Fibroblast of skin of left quadriceps (primary cell): Measurements from ENCODE around the gene TANC1.

Experiments
- DNase-seq, 2 experiments: peaks; one replicate each; pipeline ENCODE4 v3.0.0-alpha.2; 2013; ENCODE audit warnings: low read depth in 2 of 2

Gene TANC1

DNA sequence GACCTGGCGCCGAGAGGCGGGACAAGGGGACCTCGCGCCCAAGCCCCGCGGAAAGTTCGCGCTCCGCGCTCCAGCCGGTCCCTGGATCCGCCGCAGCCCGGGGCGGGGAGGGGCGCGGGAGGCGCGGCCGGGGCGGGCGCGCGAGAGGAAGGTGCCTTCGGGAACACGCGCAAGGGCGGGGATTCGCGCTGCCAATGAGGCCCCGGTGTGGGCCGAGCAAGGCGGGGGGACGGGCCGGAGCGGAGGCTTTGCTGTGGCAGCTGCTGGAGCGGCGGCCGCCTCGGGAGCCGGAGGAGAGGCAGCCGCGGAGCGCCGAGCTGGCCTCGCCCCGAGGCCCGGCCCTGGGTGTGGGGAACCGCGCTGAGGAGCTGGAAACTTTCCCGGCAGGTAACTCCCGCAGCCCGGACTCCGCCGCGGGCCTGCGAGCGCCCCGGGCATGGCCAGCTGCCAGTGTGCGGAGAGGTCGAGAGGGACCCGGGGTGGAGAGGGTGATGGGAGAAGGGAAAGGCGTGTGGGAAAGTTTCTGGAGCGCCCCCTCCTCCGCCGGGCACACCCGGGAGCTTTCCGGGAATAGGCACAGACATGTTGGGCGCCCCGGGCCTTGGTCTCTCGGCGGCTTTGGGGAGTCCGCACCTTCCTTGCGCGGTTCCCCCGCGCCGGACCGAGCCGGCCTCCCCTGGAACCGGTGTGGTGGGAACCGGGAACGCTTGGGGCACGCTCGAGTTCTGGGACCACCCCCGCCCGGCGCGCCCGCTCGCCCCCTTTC lies at the start of gene TANC1:
TANC1 (plus strand) TSS at position 245 of the 766 bp plus-strand sequence. CDS start 97,271 bp downstream, outside the sequence.
- DNase-seq: peak; percentile 84 to 85

DNA sequence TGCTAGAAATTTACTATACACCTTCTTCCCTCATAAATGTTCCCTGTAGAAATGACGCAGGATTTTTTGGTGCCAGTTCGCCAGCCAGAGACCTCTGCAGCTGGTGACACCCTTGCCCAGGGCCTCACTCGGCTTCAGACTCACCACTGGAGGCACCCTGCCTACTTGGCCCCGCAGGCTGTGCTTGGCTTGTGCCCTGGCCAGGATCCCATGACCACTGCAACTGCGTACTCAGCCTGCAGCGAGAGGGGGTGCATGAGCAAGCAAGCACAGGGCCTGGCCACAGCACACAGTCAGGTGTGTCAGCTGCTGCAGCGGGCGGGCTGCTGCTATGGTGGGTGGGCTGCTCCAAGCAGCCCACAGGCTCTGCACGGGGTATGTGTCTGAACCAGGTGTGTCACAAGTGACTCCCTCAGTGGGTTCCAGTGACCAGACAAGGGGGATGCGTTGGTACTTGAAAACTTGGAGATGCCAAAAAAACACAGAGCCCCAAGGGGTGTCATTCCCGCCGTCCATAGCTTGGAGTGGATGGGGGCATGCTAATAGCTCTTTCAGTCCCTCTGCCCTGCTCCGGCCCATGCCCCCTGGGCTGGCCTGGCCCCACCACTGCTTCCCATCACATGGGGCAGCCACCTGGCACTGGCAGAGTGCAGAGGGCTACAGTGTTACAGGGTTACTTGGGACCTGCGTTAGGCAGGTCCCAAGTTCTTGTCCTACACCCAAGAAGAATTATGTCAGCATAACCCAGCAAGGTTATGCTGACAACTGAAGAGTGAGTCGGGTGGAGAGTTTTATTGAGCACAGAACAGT lies 46.6 kb upstream of the TANC1 start:
- DNase-seq: no peak

DNA sequence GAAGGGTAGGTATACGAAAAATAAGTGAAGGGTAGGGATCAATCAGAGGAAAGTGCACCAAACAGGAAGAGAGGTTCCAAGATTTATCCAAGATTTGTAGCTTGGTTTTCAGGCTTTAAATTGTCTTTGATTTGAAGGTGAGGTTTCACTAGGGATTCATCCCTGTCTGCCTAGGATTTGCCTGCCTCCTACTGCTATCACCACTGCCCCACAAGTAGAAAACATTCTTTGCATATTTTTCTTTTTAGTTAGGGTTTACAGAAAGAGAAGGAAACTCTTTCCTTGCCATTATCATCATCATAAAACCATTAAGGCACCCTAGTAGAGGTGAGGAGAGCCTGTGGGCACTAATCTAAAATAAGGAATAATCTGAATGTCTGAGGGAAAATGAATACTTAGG lies 45.8 kb upstream of the TANC1 start:
- no peak for DNase-seq

DNA sequence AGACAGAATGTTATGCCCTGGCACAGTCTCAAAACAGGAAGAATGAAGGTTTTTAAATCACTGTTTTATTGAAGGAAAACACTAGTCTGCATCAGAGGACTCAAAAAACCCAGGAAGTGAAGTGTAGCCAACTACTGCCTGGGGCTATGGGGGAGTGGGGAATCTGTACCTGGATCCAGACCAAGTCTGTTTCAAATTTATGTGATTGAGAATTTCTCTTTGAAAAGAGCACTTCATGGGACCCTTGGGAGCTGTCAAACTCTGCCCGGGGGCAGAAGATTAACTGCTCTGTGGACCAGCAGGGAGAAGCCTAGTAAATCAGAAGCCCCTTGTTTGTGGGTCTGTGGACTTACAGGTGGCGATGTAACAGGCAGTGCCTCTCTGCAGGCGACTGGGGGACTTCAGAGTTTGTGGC lies 45.3 kb upstream of the TANC1 start:
- peak in 1 of 2 experiments; percentile 29 for DNase-seq

DNA sequence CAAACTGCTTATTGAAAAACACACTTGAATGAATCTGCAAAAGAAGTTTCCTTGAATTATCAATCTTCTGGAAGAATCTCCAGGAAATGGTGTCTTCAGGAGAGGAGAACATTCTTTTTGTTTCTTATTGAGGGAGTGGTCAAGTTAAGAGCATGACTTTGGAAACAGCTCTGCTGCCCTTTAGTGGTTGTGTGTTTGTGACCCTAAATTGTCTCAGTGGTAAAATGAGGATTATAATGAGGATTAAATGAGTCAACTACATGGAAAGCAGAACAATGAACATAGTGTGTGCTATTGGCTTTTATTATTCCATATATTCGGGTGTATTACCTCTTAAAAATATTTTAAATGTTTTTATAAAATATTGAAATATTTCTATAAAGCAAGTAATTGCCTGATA lies 44.8 kb upstream of the TANC1 start:
- DNase-seq: no peak

DNA sequence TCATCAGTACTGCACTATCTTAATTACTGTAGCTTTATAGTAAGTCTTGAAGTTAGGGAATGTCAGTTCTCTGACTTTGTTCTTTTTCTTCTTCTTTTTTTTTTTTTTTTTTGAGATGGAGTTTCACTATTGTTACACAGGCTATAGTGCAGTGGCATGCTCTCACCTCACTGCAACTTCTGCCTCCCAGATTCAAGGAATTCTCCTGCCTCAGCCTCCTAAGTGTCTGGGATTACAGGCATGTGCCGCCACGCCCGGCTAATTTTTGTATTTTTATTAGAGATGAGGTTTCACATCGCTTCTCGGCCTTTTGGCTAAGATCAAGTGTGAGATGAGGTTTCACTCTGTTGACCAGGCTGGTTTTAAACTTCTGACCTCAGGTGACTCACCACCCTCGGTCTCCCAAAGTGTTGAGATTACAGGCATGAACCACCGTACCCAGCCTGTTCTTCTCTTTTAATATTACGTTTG lies 41.9 kb upstream of the TANC1 start:
- no peak for DNase-seq

DNA sequence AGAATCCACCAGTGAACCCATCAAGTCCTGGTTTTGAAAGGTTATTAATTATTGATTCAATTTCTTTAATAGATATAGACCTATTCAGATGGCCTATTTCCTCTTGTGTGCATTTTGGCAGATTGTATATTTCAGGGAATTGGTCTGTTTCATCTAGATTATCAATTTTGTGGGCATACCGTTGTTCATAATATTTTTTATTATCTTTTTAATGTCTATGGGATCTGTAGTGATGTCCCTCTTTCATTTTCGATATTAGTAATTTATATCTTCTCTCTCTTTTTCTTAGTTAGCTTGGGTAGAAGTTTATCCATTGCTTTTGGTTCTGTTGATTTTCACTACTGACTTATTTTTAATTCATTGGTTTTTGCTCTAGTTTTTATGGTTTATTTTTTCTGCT lies 39.9 kb upstream of the TANC1 start:
- DNase-seq: no peak

DNA sequence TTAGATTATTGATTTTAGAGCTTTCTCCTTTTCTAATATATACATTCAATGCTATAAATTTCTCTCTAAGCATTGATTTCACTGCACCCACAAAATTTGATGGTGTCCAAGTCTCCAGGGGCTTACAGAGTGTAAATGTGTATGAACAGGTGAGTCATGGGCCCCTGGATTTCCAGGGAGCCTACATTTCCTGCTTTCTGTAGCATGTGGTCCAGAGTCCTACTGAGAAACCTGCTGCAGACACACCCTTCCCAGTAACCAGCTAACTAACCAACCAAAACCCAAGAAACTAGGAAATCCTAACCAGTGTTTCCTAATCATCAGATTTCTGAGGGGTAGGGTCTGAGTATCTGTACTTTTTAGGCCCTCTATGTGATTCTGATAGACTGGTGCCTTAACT lies 39.5 kb upstream of the TANC1 start:
- no peak for DNase-seq

DNA sequence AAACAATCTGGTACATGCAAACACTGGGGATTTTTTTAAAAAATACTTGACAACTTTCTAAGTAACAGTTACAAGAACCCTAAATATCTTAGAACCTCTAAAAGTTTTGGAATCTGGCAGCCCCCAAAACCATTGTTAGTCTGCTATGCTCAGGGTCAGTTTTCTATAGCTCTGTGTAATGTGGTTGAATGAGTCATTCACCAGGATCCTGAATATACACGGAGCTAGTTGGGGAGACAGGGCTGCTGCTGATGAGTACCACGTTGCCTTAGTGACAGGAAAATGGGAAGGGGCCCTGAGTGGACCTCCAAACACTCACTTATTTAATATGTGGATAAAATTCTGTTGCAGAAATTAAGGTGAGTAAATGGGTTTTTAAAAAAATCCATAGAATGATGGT lies 36.9 kb upstream of the TANC1 start:
- DNase-seq: peak; percentile 68 to 72

DNA sequence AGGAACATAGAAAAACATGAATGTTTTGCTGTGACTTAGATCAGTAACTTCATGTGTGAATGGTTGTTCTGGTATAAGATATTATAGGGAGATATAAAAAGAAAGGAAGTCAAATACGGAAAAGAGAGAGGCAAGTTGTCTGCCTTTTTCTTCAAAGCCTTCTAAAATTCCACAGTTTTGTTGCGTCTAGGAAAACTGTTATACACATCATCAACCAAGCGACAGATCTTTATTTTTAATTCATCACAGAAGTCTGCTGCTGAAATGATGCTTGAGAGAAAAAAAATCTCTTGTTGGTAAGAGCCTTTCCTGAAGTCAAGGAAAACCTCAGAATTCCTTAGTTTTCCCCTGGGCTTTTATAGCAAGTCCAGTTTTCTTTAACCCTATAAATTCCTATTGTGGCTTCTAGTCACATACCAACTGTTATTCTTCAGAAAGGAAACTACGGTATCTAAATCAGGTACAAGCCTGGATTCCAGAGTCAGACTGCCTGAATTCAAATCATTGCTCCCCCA lies 36.3 kb upstream of the TANC1 start:
- DNase-seq: peak; percentile 84 to 85

DNA sequence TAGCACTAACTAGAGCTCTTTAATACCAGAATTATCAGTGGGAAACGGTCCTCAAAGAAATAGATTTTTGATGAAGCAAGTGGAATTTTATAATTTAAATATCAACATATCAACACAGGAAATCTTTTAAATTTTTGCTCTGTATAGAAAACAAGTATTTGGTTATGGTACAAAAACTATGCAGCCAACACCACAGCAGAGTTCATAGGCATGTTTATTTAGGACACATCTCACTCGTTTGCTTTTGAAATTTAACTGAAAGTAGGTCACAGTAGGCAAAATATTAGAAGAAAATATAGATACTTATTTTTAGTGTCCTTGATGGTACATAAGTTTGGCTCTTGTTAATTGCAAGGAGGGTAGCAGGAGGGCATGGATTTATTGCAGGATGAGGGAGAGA lies 34.3 kb upstream of the TANC1 start:
- no peak for DNase-seq

DNA sequence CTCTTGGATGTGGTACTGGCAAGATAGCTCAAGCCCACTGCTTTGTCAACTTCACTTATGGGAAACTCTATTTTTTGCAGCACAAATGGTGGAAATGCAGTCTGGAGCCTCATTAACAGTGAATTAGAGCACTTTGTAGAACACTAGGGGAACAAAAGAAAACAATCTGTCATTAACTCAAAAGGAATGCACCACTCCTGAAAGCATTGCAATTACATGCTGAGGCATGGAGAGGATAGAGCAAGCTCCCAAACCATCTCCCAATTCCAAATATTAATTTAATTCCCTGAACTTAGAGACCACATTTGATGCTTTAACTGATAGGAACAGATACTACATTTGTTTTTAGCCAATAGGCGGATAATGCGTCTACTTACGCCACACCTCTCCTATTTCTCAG lies 32.8 kb upstream of the TANC1 start:
- no peak for DNase-seq

DNA sequence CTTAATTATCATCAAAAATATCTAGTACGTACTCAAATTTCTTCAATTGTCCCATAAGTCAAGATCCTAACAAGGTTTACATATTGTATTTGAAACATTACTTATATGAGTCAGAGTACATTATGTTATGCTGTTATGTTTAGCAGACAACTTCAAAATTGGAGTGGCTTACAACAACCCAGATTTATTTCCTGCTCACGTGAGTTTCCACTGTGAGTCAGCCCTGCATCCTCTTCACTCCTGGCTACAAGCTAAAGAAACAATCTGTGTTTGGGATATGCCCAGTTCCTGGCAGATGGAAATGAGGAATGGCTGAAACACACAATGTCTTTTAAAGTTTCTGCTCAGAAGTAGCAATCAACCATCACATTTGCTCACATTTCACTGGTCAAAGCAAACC lies 31.5 kb upstream of the TANC1 start:
- peak; percentile 76 to 80 for DNase-seq

DNA sequence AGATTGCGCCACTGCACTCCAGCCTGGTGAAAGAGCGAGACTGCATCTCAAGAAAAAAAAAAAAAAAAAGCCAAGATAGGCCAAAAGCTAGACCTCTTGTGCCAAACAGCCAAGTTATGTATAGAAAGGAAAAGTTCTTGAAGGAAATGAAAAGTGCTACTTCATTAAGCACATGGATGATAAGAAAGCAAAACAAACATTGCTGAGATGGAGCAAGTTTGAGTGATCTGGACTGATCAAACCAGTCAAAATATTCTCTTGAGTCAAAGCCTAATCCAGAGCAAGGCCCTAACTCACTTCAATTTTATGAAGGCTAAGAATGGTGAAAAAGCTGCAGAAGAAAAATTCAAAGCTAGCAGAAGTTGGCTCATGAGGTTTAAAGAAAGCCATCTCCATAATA lies 28.1 kb upstream of the TANC1 start:
- DNase-seq: no peak

DNA sequence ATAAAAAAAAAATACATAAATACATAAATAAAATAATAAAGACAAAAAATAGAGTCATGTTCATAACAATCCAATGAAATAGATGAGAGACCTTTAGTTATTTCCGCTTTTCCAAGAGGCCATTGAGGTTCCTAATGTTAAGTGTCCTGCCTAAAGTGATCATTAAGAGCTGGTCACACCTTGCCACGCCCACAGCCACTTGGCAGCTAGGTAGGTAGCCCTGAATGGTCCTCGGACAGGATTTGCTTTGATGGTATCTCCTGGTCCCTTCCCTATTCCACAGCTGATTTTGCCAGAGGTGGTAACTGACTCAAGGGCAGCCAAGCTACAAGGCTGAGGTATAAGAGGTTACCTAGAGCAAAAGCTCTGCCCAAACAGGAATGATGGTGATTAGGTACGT lies 24.5 kb upstream of the TANC1 start:
- DNase-seq: no peak

DNA sequence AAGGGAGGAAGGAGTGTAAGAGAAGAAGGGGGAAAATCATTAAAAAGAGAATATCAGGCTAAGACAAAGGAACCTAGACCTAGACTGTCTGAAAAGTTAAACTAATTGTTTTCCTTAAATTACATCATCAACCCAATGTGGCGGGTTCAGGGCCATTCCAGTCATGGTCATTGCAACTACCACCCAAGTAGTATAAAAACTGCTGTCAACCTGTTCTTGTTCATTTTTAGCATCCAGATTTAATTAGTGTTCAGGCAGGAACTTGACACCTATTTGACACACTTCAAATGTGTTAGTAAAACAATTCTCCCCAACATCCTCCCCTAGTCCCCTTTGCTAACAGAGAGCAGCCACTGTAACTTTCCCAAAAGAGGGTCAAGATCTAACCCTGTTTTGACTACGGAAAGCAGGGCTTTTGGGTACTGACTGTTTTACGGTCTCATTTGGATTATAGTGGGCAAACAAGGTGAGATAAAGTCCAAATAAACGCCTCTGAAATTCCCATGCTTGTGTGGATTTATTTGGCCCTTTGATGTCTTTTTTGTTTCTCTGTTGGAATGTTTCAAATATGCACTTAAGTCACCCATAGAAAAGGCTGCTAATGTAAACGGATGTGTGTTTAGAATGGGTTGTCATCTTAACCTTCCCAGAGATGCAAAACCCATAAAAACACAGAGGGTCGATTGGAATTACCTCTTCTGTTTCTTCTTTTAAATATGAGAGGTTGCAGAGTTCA lies 19.3 kb upstream of the TANC1 start:
- no peak for DNase-seq

DNA sequence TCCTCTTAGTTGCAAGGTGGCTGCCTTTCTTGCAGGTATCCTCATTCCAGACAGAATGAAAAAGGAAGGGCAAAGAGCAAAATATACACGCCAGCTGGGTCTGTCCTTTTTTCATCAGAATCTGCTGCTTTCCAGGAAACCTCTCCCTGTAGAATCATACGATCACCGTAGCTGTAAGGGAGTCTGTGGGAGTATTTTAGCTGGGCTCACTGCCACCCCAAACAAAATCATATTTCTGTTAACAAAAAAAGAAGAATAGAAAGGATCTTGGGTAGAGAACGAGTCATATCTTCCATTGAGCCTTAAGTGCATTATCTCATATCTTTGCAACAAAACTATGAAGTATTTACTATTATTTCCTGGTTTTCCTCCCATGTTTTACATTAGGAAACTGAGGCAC lies 15.0 kb upstream of the TANC1 start:
- peak in 1 of 2 experiments; percentile 31 for DNase-seq

DNA sequence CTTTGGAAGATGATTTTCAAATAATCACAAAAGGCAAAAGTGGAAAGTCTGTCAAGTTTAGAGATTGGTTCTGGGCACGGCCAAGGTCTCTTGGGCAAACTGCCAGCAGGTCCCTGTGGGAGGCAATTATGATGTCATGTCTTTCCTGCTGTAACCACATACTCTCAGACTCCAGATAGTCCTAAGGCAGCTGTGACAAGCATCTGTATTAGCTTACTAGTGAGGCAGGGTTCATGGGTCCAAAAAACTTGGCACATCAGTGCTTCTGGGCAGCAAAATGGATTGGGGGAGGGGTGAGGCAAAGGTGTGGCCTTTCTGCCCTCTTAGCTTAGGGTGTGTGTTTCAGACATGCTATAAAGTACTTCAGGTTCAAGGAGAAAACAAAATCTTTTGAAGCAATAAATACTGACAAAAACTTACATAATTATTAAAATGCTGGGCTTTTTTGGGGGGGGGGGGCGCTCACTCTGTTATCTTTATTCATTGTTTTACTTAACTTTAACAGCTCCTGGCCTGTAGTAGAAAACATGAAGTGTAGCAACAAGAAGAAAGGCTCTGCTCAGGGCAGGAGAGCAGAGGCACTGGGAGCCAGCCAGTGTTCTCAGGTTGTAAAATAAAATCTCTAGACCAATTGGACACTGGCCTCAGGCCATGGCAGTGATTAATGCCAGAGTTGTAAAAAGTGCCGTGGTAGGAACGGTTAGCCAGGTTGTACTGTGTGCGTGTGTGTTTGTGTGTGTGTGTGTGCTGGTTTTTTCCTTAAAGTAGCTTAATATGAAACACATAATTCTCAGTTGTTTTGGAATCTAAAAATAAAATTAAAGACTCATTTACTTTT lies 14.3 kb upstream of the TANC1 start:
- peak; percentile 69 to 70 for DNase-seq

DNA sequence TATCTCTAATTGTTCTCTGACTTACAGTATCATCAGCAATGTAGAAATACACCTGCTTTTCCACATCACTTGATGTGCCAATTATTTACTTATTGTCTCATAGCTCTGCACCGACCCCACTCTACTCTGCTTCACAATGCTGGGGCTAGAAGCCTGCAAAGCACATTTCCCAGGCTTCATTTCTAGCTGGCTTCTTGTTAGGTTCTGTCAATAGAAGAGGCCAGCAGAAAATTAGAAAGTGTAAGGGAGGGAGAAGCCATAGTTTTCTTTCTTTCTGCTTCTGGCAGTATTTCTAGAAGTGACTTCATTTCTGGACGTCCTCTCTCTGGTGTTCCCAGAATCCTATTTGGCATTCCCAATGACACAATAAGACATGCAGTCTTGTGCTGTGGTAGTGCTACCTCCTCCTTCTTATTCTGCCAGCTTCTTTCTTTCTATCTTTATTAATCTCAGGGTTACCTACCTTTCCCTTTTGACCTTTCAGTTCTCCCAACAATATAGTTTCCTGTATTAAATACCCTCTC lies 12.5 kb upstream of the TANC1 start:
- DNase-seq: no peak

DNA sequence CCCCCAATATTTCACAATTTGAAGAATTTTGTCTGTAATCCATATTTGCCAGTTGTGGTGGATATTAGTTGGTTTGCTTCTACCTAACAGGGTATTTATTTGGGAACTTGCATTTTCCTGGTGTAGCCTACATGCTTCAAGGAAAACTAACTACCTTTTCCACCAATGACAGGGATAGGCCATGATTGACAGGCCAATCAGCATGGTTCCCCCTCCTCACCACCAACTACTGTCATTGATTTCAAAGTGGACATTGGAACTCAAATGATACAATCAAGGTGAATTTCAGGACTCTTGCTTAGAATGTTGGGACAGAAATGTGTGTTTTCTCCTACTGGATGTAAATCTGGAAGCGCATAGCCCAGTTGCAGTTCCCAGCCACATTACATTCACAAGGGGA lies 10.1 kb upstream of the TANC1 start:
- DNase-seq: no peak

DNA sequence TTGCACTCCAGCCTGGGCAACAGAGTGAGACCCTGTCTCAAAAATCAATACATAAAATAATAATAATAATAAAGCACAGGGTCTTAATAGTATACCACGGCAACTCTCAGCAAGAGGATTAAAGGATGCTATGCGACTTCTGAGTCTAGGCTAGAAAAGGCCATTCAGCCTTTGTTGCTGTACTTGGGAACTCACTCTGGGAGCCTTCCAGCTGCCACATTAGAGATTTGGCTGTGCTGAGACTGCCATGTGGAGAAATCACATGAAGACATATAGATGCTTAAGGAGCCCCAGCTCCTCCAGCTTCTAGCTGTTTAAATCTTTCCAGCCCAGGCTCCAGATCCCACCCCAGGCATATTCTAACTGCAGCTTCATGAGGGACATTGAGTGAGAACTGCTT lies 8.2 kb upstream of the TANC1 start:
- DNase-seq: no peak
